Gastrocnemius medialis (tissue), 4 donors: ENCODE results near the gene CYP39A1. TPM values are rescaled to one million over a fixed set of nuclear protein-coding genes. Genes with fewer than 3 reads are reported as not detected.

Experiments
- ATAC-seq, 2 donors: fragments of 150-250 bp; one replicate each; pipeline ENCODE4 v1.9.1; 2016
- DNase-seq, 2 donors: peaks; one replicate each; pipeline ENCODE4 v3.0.0-alpha.2; 2019
- H3K27ac ChIP-seq, 4 donors: fragments of 200-600 bp; sonication (generic); 1 replicate in 1 of 4; 2 replicates in 3 of 4; pipeline ENCODE4 v1.5.1; 2016 to 2018; ENCODE audit warnings: mild to moderate bottlenecking in 2 of 4, moderate library complexity in 1 of 4
- H3K27me3 ChIP-seq, 3 donors: fragments of 200-600 bp; sonication (generic) in 2 of 3; 1 replicate in 1 of 3; 2 replicates in 2 of 3; pipeline versions ENCODE4 v1.5.1 to v1.6.0; 2016 to 2019; ENCODE audit warnings: mild to moderate bottlenecking in 1 of 3, moderate library complexity in 1 of 3
- H3K36me3 ChIP-seq, 2 donors: fragments of 200-600 bp; sonication (generic) in 1 of 2; one replicate each; pipeline ENCODE4 v1.5.1; 2017 to 2018
- H3K4me1 ChIP-seq, 2 donors: fragments of 200-600 bp; sonication (generic) in 1 of 2; one replicate each; pipeline ENCODE4 v1.5.1; 2016 to 2017; ENCODE audit warnings: mild to moderate bottlenecking in 2 of 2
- H3K4me3 ChIP-seq, 4 donors: fragments of 200-600 bp; sonication (generic) in 3 of 4; 1 replicate in 1 of 4; 2 replicates in 3 of 4; pipeline ENCODE4 v1.5.1; 2016 to 2019; ENCODE audit warnings: mild to moderate bottlenecking in 2 of 4
- H3K9me3 ChIP-seq, 3 donors: fragments of 200-600 bp; sonication (generic) in 2 of 3; 1 replicate in 1 of 3; 2 replicates in 2 of 3; pipeline ENCODE4 v1.5.1; 2016 to 2019
- POLR2A ChIP-seq, 2 donors: fragments of 450-650 bp; IDR thresholded peaks; one replicate each; pipeline ENCODE4 v1.6.1; 2017; ENCODE audit warnings: antibody characterized with exemption in 2 of 2, mild to moderate bottlenecking in 2 of 2, moderate library complexity in 2 of 2
- in situ Hi-C, 4 donors: fragments of 200-750 bp; cut with MboI; loops; one replicate each; pipeline versions ENCODE4 v1.15.0 to v1.8.0; 2017; ENCODE audit warnings: low sequenced_read_pairs in 4 of 4
- intact Hi-C: fragments of 100-400 bp; cut with DNase I; formaldehyde crosslinking; loops from one replicate; pipeline ENCODE4 v1.15.1; 2023; ENCODE audit warnings: low total_unique reads
- total RNA-seq, 4 donors: library from RNA; depleted of rRNA; stranded (reverse); fragments of >200 nt; gene quantifications; one replicate each; pipeline versions ENCODE4 v1.1.0 to v1.2.3, GENCODE V29; 2016
- TF ChIP-seq, protein P1 (sequence below), 5 experiments: fragments of 450-650 bp in 3 of 5; fragments of 200-600 bp in 2 of 5; sonication (generic) in 2 of 5; IDR thresholded peaks in 4 of 5; conservative IDR thresholded peaks in 1 of 5; 1 replicate in 4 of 5; 2 replicates in 1 of 5; pipeline ENCODE4 v1.5.1; 2016 to 2019; ENCODE audit warnings: antibody characterized with exemption in 5 of 5, mild to moderate bottlenecking in 3 of 5, moderate library complexity in 3 of 5

The CYP39A1 gene
- total RNA-seq, 4 donors from 2014 or later = 0.24 to 3.8 (median 1.0) TPM

GRCh38 chr6:46637145-46637544 lies 15.5 kb downstream of the CYP39A1 start:
- H3K4me1 ChIP-seq = no peaks in the 10 kb centered on the region
- H3K9me3 ChIP-seq = no peaks in the 10 kb centered on the region
- intact Hi-C loops = no loop called here
- DNase-seq = no peak
- H3K27me3 ChIP-seq = no peaks in the 10 kb centered on the region
- TF ChIP-seq, protein P1, sequence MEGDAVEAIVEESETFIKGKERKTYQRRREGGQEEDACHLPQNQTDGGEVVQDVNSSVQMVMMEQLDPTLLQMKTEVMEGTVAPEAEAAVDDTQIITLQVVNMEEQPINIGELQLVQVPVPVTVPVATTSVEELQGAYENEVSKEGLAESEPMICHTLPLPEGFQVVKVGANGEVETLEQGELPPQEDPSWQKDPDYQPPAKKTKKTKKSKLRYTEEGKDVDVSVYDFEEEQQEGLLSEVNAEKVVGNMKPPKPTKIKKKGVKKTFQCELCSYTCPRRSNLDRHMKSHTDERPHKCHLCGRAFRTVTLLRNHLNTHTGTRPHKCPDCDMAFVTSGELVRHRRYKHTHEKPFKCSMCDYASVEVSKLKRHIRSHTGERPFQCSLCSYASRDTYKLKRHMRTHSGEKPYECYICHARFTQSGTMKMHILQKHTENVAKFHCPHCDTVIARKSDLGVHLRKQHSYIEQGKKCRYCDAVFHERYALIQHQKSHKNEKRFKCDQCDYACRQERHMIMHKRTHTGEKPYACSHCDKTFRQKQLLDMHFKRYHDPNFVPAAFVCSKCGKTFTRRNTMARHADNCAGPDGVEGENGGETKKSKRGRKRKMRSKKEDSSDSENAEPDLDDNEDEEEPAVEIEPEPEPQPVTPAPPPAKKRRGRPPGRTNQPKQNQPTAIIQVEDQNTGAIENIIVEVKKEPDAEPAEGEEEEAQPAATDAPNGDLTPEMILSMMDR (IDR thresholded peaks at IDR 0.05 in 4 of 5, conservative IDR thresholded peaks at IDR 0.05 in 1 of 5) = no peak
- TF ChIP-seq POLR2A (IDR thresholded peaks at IDR 0.05) = no peak
- no peak overlapping the region for H3K27ac ChIP-seq
- no peaks in the 10 kb centered on the region for H3K36me3 ChIP-seq
- no peak for ATAC-seq
- no peak overlapping the region for H3K4me3 ChIP-seq
- in situ Hi-C loops = loop anchor here in 2 of 4 donors (25.0 kb wide), 2 partner anchors 425 to 575 kb away; no protein-coding TSS in a partner anchor

DNA sequence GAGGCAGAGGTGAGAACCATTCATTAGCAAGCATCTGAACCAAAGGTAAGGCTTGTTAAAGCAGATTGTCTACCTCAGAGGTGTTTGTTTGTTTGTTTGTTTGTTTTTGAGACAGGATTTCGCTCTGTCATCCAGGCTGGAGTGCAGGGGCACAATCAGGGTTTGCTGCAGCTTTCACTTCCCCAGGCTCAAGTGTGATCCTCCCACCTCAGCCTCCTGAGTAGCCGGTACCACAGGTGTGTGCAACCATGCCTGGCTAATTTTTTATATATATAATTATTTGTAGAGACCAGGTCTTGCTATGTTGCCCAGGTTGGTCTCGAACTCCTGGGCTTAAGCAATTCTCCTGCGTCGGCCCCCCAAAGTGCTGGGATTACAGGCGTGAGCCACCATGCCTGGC lies 17.2 kb downstream of the CYP39A1 start:
- intact Hi-C loops = no loop called here

GRCh38 chr6:46632053-46632452 lies 20.6 kb downstream of the CYP39A1 start:
- Histone ChIP-seq H3K36me3 (no peaks in the 10 kb centered on the region), H3K9me3 (no peaks in the 10 kb centered on the region), H3K4me3 (no peak overlapping the region), H3K4me1 (no peaks in the 10 kb centered on the region), H3K27ac (no peak overlapping the region), H3K27me3 (no peaks in the 10 kb centered on the region)
- ATAC-seq = no peak
- in situ Hi-C loops (loop anchor here in 2 of 4 donors (25.0 kb wide), 2 partner anchors 420 to 570 kb away; no protein-coding TSS in a partner anchor), intact Hi-C loops (no loop called here)
- no peak for DNase-seq
- TF ChIP-seq, protein P1 (IDR thresholded peaks at IDR 0.05 in 4 of 5, conservative IDR thresholded peaks at IDR 0.05 in 1 of 5) = no peak
- TF ChIP-seq POLR2A (IDR thresholded peaks at IDR 0.05) = no peak

More for the DNA sequence above, 17.2 kb downstream of the CYP39A1 start:
- TF ChIP-seq, protein P1 (IDR thresholded peaks at IDR 0.05 in 4 of 5, conservative IDR thresholded peaks at IDR 0.05 in 1 of 5) = no peak
- no peak for TF ChIP-seq POLR2A (IDR thresholded peaks at IDR 0.05)
- H3K4me1 ChIP-seq = no peaks in the 10 kb centered on the region
- DNase-seq = no peak
- H3K9me3 ChIP-seq = no peaks in the 10 kb centered on the region
- no peak overlapping the region for H3K4me3 ChIP-seq
- H3K27me3 ChIP-seq = no peaks in the 10 kb centered on the region
- in situ Hi-C loops = loop anchor here in 2 of 4 donors (25.0 kb wide), 2 partner anchors 423 to 573 kb away; no protein-coding TSS in a partner anchor
- no peaks in the 10 kb centered on the region for H3K36me3 ChIP-seq
- no peak for ATAC-seq
- no peak overlapping the region for H3K27ac ChIP-seq

DNA sequence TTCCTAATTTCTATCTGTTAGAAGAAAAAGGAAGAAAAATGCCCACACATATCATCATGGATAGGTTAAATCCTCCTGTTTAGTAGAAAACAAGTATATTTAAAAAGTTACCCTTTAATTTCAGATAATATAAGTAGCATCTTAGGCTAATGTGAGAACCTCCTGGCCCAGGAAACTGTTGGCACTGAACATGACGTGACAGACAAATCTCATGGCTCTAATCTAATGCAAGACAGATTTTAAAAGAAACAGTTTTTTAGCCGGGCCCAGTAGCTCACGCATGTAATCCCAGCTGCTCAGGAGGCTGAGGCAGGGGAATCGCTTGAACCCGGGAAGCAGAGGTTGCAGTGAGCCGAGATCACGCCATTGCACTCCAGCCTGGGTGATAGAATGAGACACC lies 22.9 kb downstream of the CYP39A1 start:
- no peak overlapping the region for H3K4me3 ChIP-seq
- no peaks in the 10 kb centered on the region for H3K27me3 ChIP-seq
- H3K27ac ChIP-seq = no peak overlapping the region
- TF ChIP-seq POLR2A (IDR thresholded peaks at IDR 0.05) = no peak
- TF ChIP-seq, protein P1 (IDR thresholded peaks at IDR 0.05 in 4 of 5, conservative IDR thresholded peaks at IDR 0.05 in 1 of 5) = no peak
- H3K4me1 ChIP-seq = peaks cover 6% of the 10 kb centered on the region in 2 donors
- intact Hi-C loops (loop anchor here (10.0 kb wide), 1 partner anchor 135 kb away; the partner anchor contains the start of gene RCAN2), in situ Hi-C loops (loop anchor here in 3 of 4 donors (5.0 to 25.0 kb wide), 4 partner anchors 205 to 567 kb away; no protein-coding TSS in a partner anchor)
- no peak for DNase-seq
- no peaks in the 10 kb centered on the region for H3K9me3 ChIP-seq
- no peak for ATAC-seq
- H3K36me3 ChIP-seq = no peaks in the 10 kb centered on the region
